GM12878 (cell line): ENCODE results near the gene OR1J4. TPM values are rescaled to one million over a fixed set of nuclear protein-coding genes. Genes with fewer than 3 reads are reported as not detected.

Experiments
- ATAC-seq: fragments of 200-7000 bp; cut with Tn5 transposase; 3 replicates; pipeline ENCODE4 v1.9.1; 2020; ENCODE audit warnings: mild to moderate bottlenecking, moderate library complexity
- BruUV-seq: library from RNA; stranded (reverse); fragments of 400-500 nt; replicated peaks from 2 replicates; lab custom pipeline; 2021; lab: Mats Ljungman, UMichigan
- CTCF ChIA-PET: fragments of 300-600 bp; sonication (Branson Sonifier 250); formaldehyde crosslinking; extraction: SDS; loops from one replicate; lab custom pipeline; 2021; ENCODE audit warnings: inconsistent platforms; lab: Yijun Ruan, JAX
- POLR2A ChIA-PET: fragments of 350-600 bp; formaldehyde crosslinking; extraction: SDS; loops from one replicate; lab custom pipeline; 2021; ENCODE audit warnings: inconsistent platforms; lab: Charles Lee
- RAD21 ChIA-PET: fragments of 300-600 bp; sonication (Branson Sonifier 250); formaldehyde crosslinking; loops from one replicate; lab custom pipeline; 2023; ENCODE audit warnings: antibody characterized with exemption; ENCODE audit not compliant: unreplicated experiment; lab: Charles Lee
- SMC1A ChIA-PET: fragments of 300-600 bp; sonication (Branson Sonifier 250); formaldehyde crosslinking; loops from one replicate; lab custom pipeline; 2023; ENCODE audit not compliant: unreplicated experiment, uncharacterized antibody; lab: Charles Lee
- DNase-seq: peaks from one replicate; pipeline ENCODE4 v3.0.0-alpha.2; 2011; ENCODE audit warnings: low read depth, low spot score
- FAIRE-seq: peaks from 3 replicates; lab custom pipeline; 2011; peaks lifted over from hg19 to GRCh38; lab: Jason Lieb, UNC
- H2AFZ ChIP-seq: 2 replicates; pipeline ENCODE4 v1.6.0; 2011; ENCODE audit warnings: low read depth, low read length, control low read depth; ENCODE audit not compliant: control insufficient read depth
- H3K27ac ChIP-seq: 2 replicates; pipeline ENCODE4 v1.5.1; 2011; ENCODE audit warnings: control low read depth; ENCODE audit not compliant: control insufficient read depth, insufficient read depth
- H3K27me3 ChIP-seq, 2 experiments: replicated peaks in 1 of 2; 2 replicates each; pipeline versions ENCODE4 v1.6.0 to v1.6.1; 2011; ENCODE audit warnings: low read length in 1 of 2; ENCODE audit not compliant: control insufficient read depth in 2 of 2, insufficient read depth in 2 of 2
- H3K36me3 ChIP-seq, 2 experiments: 2 replicates each; pipeline ENCODE4 v1.5.1; 2011; ENCODE audit warnings: low read length in 1 of 2; ENCODE audit not compliant: control insufficient read depth in 2 of 2, insufficient read depth in 2 of 2
- H3K4me1 ChIP-seq: 2 replicates; pipeline ENCODE4 v1.6.1; 2011; ENCODE audit warnings: mild to moderate bottlenecking, low read length, moderate library complexity, mixed read lengths; ENCODE audit not compliant: control insufficient read depth, insufficient read depth
- H3K4me2 ChIP-seq: 2 replicates; pipeline ENCODE4 v1.6.0; 2011; ENCODE audit warnings: control low read depth; ENCODE audit not compliant: control insufficient read depth, insufficient read depth
- H3K4me3 ChIP-seq: fragments of 200-600 bp; sonication (generic); 2 replicates; pipeline ENCODE4 v1.5.1; 2016
- H3K79me2 ChIP-seq: 2 replicates; pipeline ENCODE4 v1.6.0; 2011; ENCODE audit warnings: low read length; ENCODE audit not compliant: control insufficient read depth, insufficient read depth
- H3K9ac ChIP-seq: 2 replicates; pipeline ENCODE4 v1.8.0; 2011; ENCODE audit warnings: low read length, control low read depth, mixed read lengths; ENCODE audit not compliant: control insufficient read depth, insufficient read depth
- H3K9me3 ChIP-seq: replicated peaks from 3 replicates; pipeline ENCODE4 v1.5.1; 2011; ENCODE audit warnings: mild to moderate bottlenecking, low read length; ENCODE audit not compliant: control insufficient read depth, insufficient read depth
- H4K20me1 ChIP-seq: 2 replicates; pipeline ENCODE4 v1.6.0; 2011; ENCODE audit not compliant: control insufficient read depth, insufficient read depth
- CBFB ChIP-seq: IDR thresholded peaks from 2 replicates; pipeline ENCODE4 v1.6.1; 2016; ENCODE audit warnings: antibody characterized with exemption, low read depth
- CHD1 ChIP-seq: IDR thresholded peaks from 2 replicates; pipeline ENCODE4 v1.6.1; 2012; ENCODE audit warnings: low read depth, low read length, improper control_type of control experiment
- CREB1 ChIP-seq: IDR thresholded peaks from 2 replicates; pipeline ENCODE4 v1.6.1; 2012; ENCODE audit warnings: low read depth, mild to moderate bottlenecking, inconsistent platforms
- ETV6 ChIP-seq, 2 experiments: fragments of 450-650 bp in 1 of 2; IDR thresholded peaks in 1 of 2; conservative IDR thresholded peaks in 1 of 2; 2 replicates each; pipeline ENCODE4 v1.6.1; 2014; ENCODE audit warnings: antibody characterized with exemption in 1 of 2, borderline replicate concordance in 1 of 2, low read depth in 1 of 2, mild to moderate bottlenecking in 1 of 2, moderate library complexity in 1 of 2
- IKZF1 ChIP-seq: fragments of 450-650 bp; conservative IDR thresholded peaks from 2 replicates; pipeline ENCODE4 v1.6.1; 2017; ENCODE audit warnings: antibody characterized with exemption, mild to moderate bottlenecking
- JUNB ChIP-seq: IDR thresholded peaks from 2 replicates; pipeline ENCODE4 v1.6.1; 2016; ENCODE audit warnings: antibody characterized with exemption, mild to moderate bottlenecking
- NR2C1 ChIP-seq: fragments of 450-650 bp; IDR thresholded peaks from 2 replicates; pipeline ENCODE4 v1.6.1; 2017; ENCODE audit warnings: antibody characterized with exemption, mild to moderate bottlenecking, moderate library complexity
- SIN3A ChIP-seq: IDR thresholded peaks from 2 replicates; pipeline ENCODE4 v1.6.1; 2012; ENCODE audit warnings: low read depth, low read length, improper control_type of control experiment
- ZBED1 ChIP-seq: IDR thresholded peaks from 2 replicates; pipeline ENCODE4 v1.6.1; 2016; ENCODE audit warnings: borderline replicate concordance
- ZNF217 ChIP-seq: fragments of 450-650 bp; IDR thresholded peaks from 2 replicates; pipeline ENCODE4 v1.6.1; 2017; ENCODE audit warnings: antibody characterized with exemption, mild to moderate bottlenecking
- ZNF274 ChIP-seq: IDR thresholded peaks from one replicate; pipeline ENCODE4 v1.8.0; 2011; ENCODE audit not compliant: insufficient read length, insufficient read depth
- ZNF622 ChIP-seq: fragments of 450-650 bp; IDR thresholded peaks from 2 replicates; pipeline ENCODE4 v1.6.1; 2017; ENCODE audit warnings: mild to moderate bottlenecking, inconsistent platforms
- WGBS: methylation state at CpG from one replicate; pipeline ENCODE4 v1.1.6; 2016; ENCODE audit warnings: low lambda C conversion rate; ENCODE audit not compliant: insufficient replicate concordance, insufficient coverage; ENCODE audit errors: missing lambda C conversion rate; 5-methylcytosine and 5-hydroxymethylcytosine counted together
- in situ Hi-C: fragments of 300-500 bp; cut with MboI; formaldehyde crosslinking; loops from 9 replicates; pipeline ENCODE4 v1.14.3; 2018; ENCODE audit warnings: mixed read lengths
- intact Hi-C: fragments of 100-400 bp; cut with micrococcal nuclease; formaldehyde crosslinking; loops from one replicate; pipeline ENCODE4 v1.14.2; 2022; ENCODE audit not compliant: unreplicated experiment
- polyA plus RNA-seq, 11 experiments: library from polyadenylated mRNA; depleted of rRNA in 4 of 11; unstranded in 6 of 11; stranded (reverse) in 5 of 11; fragments of >200 nt; fragmentation: Nextera tagmentation in 4 of 11; fragmentation: Illumina TruSeq in 1 of 11; extraction: Ambion mirVana in 4 of 11; extraction: Trizol in 1 of 11; gene quantifications; 1 replicate in 1 of 11; 2 replicates in 10 of 11; pipeline versions ENCODE4 v1.2.1 to v1.2.3, GENCODE V29; 2011 to 2016; ENCODE audit warnings: inconsistent platforms in 2 of 11, missing spikeins in 2 of 11, low read depth in 1 of 11
- total RNA-seq, 4 experiments: library from RNA; depleted of rRNA in 3 of 4; stranded (reverse); fragments of >200 nt in 3 of 4; fragmentation: Illumina TruSeq in 1 of 4; extraction: Trizol in 1 of 4; gene quantifications; 2 replicates each; pipeline versions ENCODE4 v1.2.1 to v1.2.3, GENCODE V29; 2013 to 2021
- TF ChIP-seq, protein P1 (sequence below): fragments of 150-350 bp; IDR thresholded peaks from 2 replicates; pipeline ENCODE4 v1.6.1; 2014; ENCODE audit warnings: mild to moderate bottlenecking, low read depth, low read length
- TF ChIP-seq, protein P2 (sequence below): fragments of 450-650 bp; IDR thresholded peaks from 2 replicates; pipeline ENCODE4 v1.6.1; 2017; ENCODE audit warnings: mild to moderate bottlenecking, moderate library complexity
- TF ChIP-seq, protein P3 (sequence below): fragments of 450-650 bp; IDR thresholded peaks from 2 replicates; pipeline ENCODE4 v1.6.1; 2016; ENCODE audit warnings: mild to moderate bottlenecking, moderate library complexity, borderline replicate concordance
- TF ChIP-seq, protein P4 (sequence below): IDR thresholded peaks from 2 replicates; pipeline ENCODE4 v1.6.1; 2011; ENCODE audit warnings: low read depth, mild to moderate bottlenecking, low read length, moderate library complexity, borderline replicate concordance; ENCODE audit errors: extremely low read depth

The OR1J4 gene
- total and polyA plus RNA-seq, 10 of the 15 experiments (the other 5 are each of a cell fraction or from before 2014, with no cell fraction given): 0.12 TPM; not detected in 9

DNA sequence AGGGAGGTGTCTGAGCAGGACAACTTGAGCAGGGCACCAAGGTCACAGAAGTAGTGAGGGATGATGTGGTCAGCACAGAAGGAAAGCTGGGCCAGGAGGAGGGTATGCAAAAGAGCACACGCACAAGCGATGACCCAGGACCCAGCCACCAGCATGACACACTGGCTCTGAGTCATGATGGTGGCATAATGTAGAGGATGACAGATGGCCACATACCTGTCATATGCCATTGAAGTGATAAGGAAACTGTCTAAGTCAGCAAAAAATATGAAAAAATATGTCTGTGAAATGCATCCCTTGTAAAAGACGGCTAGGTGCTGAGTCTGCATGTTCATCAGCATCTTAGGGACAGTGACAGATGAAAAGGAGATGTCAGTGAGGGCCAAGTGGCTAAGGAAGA, 41.6 kb upstream of the OR1J4 start:
- intact Hi-C loops (no loop called here), in situ Hi-C loops (no loop called here)
- no peak for ATAC-seq
- Histone ChIP-seq H4K20me1 (no peaks in the 10 kb centered on the region), H3K9me3 (no peaks in the 10 kb centered on the region), H3K79me2 (no peaks in the 10 kb centered on the region), H3K4me3 (no peak overlapping the region), H3K9ac (no peak overlapping the region), H3K4me1 (no peaks in the 10 kb centered on the region), H2AFZ (no peak overlapping the region), H3K36me3 (no peaks in the 10 kb centered on the region), H3K27me3 (no peaks in the 10 kb centered on the region; a peak in 1 of 4 replicates), H3K4me2 (no peak overlapping the region), H3K27ac (no peak overlapping the region)
- SMC1A ChIA-PET: no interaction called here
- DNase-seq: no peak
- RAD21 ChIA-PET: no interaction called here
- POLR2A ChIA-PET: no interaction called here
- BruUV-seq: no TSS peak
- FAIRE-seq: peak; percentile 56
- CTCF ChIA-PET: interaction anchor here (1.3 to 2.1 kb wide), 2 partner anchors 13 to 21 kb away, joined by 3 to 7 read pairs; no protein-coding TSS in a partner anchor
- 41% methylated on average over 3 of the region's 3 CpGs for WGBS
- TF ChIP-seq ZNF274 (no peak), CHD1 (no peak), ZNF622 (no peak), CREB1 (no peak), IKZF1 (no peak), ZNF217 (no peak), ETV6 (conservative IDR thresholded peaks at IDR 0.05 in 1 of 2, IDR thresholded peaks at IDR 0.05 in 1 of 2; ENCODE audit: borderline replicate concordance in 1 of 2, low read depth in 1 of 2) (no peak), CBFB (no peak), SIN3A (no peak), NR2C1 (no peak), JUNB (no peak), ZBED1 (no peak)
- TF ChIP-seq, protein P1, sequence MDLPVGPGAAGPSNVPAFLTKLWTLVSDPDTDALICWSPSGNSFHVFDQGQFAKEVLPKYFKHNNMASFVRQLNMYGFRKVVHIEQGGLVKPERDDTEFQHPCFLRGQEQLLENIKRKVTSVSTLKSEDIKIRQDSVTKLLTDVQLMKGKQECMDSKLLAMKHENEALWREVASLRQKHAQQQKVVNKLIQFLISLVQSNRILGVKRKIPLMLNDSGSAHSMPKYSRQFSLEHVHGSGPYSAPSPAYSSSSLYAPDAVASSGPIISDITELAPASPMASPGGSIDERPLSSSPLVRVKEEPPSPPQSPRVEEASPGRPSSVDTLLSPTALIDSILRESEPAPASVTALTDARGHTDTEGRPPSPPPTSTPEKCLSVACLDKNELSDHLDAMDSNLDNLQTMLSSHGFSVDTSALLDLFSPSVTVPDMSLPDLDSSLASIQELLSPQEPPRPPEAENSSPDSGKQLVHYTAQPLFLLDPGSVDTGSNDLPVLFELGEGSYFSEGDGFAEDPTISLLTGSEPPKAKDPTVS: no peak
- TF ChIP-seq, protein P2, sequence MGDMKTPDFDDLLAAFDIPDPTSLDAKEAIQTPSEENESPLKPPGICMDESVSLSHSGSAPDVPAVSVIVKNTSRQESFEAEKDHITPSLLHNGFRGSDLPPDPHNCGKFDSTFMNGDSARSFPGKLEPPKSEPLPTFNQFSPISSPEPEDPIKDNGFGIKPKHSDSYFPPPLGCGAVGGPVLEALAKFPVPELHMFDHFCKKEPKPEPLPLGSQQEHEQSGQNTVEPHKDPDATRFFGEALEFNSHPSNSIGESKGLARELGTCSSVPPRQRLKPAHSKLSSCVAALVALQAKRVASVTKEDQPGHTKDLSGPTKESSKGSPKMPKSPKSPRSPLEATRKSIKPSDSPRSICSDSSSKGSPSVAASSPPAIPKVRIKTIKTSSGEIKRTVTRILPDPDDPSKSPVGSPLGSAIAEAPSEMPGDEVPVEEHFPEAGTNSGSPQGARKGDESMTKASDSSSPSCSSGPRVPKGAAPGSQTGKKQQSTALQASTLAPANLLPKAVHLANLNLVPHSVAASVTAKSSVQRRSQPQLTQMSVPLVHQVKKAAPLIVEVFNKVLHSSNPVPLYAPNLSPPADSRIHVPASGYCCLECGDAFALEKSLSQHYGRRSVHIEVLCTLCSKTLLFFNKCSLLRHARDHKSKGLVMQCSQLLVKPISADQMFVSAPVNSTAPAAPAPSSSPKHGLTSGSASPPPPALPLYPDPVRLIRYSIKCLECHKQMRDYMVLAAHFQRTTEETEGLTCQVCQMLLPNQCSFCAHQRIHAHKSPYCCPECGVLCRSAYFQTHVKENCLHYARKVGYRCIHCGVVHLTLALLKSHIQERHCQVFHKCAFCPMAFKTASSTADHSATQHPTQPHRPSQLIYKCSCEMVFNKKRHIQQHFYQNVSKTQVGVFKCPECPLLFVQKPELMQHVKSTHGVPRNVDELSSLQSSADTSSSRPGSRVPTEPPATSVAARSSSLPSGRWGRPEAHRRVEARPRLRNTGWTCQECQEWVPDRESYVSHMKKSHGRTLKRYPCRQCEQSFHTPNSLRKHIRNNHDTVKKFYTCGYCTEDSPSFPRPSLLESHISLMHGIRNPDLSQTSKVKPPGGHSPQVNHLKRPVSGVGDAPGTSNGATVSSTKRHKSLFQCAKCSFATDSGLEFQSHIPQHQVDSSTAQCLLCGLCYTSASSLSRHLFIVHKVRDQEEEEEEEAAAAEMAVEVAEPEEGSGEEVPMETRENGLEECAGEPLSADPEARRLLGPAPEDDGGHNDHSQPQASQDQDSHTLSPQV: no peak
- TF ChIP-seq, protein P3, sequence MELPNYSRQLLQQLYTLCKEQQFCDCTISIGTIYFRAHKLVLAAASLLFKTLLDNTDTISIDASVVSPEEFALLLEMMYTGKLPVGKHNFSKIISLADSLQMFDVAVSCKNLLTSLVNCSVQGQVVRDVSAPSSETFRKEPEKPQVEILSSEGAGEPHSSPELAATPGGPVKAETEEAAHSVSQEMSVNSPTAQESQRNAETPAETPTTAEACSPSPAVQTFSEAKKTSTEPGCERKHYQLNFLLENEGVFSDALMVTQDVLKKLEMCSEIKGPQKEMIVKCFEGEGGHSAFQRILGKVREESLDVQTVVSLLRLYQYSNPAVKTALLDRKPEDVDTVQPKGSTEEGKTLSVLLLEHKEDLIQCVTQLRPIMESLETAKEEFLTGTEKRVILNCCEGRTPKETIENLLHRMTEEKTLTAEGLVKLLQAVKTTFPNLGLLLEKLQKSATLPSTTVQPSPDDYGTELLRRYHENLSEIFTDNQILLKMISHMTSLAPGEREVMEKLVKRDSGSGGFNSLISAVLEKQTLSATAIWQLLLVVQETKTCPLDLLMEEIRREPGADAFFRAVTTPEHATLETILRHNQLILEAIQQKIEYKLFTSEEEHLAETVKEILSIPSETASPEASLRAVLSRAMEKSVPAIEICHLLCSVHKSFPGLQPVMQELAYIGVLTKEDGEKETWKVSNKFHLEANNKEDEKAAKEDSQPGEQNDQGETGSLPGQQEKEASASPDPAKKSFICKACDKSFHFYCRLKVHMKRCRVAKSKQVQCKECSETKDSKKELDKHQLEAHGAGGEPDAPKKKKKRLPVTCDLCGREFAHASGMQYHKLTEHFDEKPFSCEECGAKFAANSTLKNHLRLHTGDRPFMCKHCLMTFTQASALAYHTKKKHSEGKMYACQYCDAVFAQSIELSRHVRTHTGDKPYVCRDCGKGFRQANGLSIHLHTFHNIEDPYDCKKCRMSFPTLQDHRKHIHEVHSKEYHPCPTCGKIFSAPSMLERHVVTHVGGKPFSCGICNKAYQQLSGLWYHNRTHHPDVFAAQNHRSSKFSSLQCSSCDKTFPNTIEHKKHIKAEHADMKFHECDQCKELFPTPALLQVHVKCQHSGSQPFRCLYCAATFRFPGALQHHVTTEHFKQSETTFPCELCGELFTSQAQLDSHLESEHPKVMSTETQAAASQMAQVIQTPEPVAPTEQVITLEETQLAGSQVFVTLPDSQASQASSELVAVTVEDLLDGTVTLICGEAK: no peak
- TF ChIP-seq, protein P4, sequence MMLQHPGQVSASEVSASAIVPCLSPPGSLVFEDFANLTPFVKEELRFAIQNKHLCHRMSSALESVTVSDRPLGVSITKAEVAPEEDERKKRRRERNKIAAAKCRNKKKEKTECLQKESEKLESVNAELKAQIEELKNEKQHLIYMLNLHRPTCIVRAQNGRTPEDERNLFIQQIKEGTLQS: no peak
